T47D (cell line): ENCODE results near the gene RSL1D1.
"Not testable (repeated sequence)": the region's sequence is repeated elsewhere in the genome, so short reads cannot be mapped to it uniquely, and the experiment has no call there.

ENCODE experiments used
- DNase-seq, 2 experiments: peaks; one replicate each; pipeline versions ENCODE4 v3.0.0 to v3.0.0-alpha.2; 2011 to 2012; ENCODE audit warnings: low read depth in 1 of 2, low spot score in 1 of 2
- JUND ChIP-seq: IDR thresholded peaks from 2 replicates; pipeline ENCODE4 v1.6.1; 2012; ENCODE audit warnings: low read depth
- in situ Hi-C: cut with HindIII; loops from 2 replicates; pipeline ENCODE4 v1.10.0; 2016; ENCODE audit warnings: low sequenced_read_pairs, low pct_unique_long_range_greater_than_20kb

RSL1D1 gene

DNA sequence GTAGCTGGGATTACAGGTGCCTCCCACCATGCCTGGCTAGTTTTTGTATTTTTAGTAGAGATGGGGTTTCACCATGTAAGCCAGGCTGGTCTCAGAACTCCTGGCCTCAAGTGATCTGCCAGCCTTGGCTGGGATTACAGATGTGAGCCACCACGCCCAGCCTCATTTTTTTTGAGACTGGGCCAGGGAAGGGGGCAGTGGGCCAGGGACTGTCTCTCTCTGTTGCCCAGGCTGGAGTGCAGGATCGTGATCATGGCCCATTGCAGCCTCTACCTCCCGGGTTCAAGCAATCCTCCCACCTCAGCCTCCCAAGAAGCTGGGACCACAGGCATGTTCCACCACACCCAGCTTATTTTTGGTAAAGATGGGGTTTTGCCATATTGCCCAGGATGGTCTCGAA, 16.0 kb downstream of the RSL1D1 start:
- DNase-seq: no peak
- in situ Hi-C loops: no loop called here
- TF ChIP-seq JUND: no peak

- TF ChIP-seq JUND: no peak
- in situ Hi-C loops: no loop called here
- peak in 1 of 2 experiments; percentile 48 for DNase-seq
These were observed 17.2 kb downstream of the RSL1D1 start for GRCh38 chr16:11833951-11834695.

GRCh38 chr16:11828696-11829095, 22.6 kb downstream of the RSL1D1 start:
- peak in 1 of 2 experiments; percentile 86 for DNase-seq
- no peak for TF ChIP-seq JUND
- in situ Hi-C loops: no loop called here

GRCh38 chr16:11825520-11826165, 25.7 kb downstream of the RSL1D1 start:
- in situ Hi-C loops, DNase-seq: not testable (repeated sequence)

GRCh38 chr16:11824362-11824761, 27.0 kb downstream of the RSL1D1 start:
- DNase-seq: no peak
- TF ChIP-seq JUND: no peak

DNA sequence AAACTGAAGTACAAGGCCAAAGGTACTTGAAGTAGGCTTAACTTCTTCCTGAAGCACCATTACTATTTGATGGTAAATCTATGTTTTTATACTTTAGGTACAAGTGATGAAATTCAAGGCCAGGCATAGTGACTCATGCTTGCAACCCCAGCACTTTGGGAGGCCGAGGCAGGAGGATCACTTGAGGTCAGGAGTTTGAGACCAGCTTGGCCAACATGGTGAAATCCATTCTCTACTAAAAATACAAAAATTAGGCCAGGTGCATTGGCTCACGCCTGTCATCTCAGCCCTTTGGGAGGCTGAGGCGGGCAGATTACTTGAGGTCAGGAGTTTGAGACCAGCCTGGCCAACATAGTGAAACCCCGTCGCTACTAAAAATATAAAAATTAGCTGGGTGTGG, 27.7 kb downstream of the RSL1D1 start:
- DNase-seq, in situ Hi-C loops: not testable (repeated sequence)

More at GRCh38 chr16:11824362-11824761, 27.0 kb downstream of the RSL1D1 start:
- in situ Hi-C loops: no loop called here

- in situ Hi-C loops: no loop called here
- no peak for TF ChIP-seq JUND
- DNase-seq: no peak
These were observed 31.5 kb downstream of the RSL1D1 start for GRCh38 chr16:11819798-11820197.

DNA sequence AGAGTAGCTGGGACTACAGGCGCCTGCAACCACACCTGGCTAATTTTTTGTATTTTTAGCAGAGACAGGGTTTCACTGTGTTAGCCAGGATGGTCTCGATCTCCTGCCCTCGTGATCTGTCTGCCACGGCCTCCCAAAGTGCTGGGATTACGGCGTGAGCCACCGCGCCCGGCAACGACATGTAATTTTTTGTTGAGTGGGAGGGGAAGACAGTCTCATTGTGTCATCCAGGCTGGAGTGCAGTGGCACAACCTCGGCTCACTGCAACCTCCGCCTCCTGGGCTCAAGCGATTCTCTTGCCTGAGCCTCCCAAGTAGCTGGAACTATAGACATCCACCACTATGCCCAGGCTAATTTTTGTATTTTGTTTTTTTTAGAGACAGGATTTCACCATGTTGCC, 32.4 kb downstream of the RSL1D1 start:
- in situ Hi-C loops, DNase-seq: not testable (repeated sequence)

GRCh38 chr16:11816123-11816522, 35.2 kb downstream of the RSL1D1 start:
- TF ChIP-seq JUND: no peak
- in situ Hi-C loops: no loop called here
- DNase-seq: no peak

GRCh38 chr16:11814800-11815199, 36.5 kb downstream of the RSL1D1 start:
- in situ Hi-C loops, DNase-seq: not testable (repeated sequence)

DNA sequence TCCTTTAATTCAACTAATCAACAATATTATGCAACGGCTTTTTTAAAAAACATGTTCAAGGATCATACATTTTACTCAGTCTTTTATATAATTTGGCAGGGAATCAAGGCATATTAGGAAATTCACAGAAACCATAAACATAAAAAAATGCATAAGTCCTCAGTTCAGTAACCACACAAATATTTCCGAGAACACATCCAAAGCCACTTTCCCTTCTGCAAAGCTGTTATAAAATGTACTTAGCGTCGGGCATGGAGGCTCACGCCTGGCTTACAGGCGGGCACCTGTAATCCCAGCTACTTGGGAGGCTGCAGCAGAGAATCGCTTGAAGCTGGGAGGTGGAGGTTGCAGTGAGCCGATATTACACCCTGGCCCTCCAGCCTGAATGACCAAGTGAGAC, 44.6 kb downstream of the RSL1D1 start:
- in situ Hi-C loops: no loop called here
- TF ChIP-seq JUND: no peak
- DNase-seq: no peak

GRCh38 chr16:11805556-11805955, 45.8 kb downstream of the RSL1D1 start:
- no peak for DNase-seq
- no peak for TF ChIP-seq JUND
- in situ Hi-C loops: no loop called here

DNA sequence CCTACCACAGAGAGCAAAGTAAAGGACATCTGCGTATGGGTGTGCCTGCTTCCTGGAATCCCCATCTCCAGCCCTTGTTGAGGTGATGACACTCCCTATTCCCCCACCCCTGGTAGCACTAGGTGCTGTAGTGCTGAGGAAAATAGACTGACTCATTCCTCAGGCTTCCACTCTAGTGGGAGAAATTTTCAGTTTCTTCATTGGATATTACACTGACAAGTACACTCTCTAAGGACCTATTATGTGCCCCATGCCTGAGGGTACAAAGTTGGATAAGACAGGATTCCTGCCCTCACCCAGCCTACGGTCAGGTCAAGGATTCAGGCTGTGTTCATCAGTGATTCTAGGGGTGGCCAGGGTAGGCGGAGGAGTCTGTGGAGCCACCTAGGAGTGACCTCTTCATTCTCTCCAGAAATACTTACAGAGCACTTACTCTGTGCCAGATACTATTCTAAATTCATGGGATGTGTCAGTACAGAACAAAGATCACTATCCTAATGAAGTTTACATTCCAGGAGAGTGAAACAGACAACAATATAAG, 49.8 kb downstream of the RSL1D1 start:
- in situ Hi-C loops: no loop called here
- DNase-seq: no peak
- no peak for TF ChIP-seq JUND
